GM23338 (cell line): ENCODE results near the gene ABI2. TPM values are rescaled to one million over a fixed set of nuclear protein-coding genes. Genes with fewer than 3 reads are reported as not detected.

Experiments used
- ATAC-seq: fragments of 200-7000 bp; cut with Tn5 transposase; 3 replicates; pipeline ENCODE4 v1.9.1; 2020
- DNase-seq: peaks from one replicate; pipeline ENCODE4 v3.0.0-alpha.2; 2015; ENCODE audit warnings: low spot score
- H2AFZ ChIP-seq: fragments of 200-600 bp; sonication (generic); 2 replicates; pipeline ENCODE4 v1.8.0; 2016; ENCODE audit warnings: antibody characterized with exemption, mild to moderate bottlenecking, moderate library complexity
- H3F3A ChIP-seq: fragments of 200-600 bp; sonication (generic); replicated peaks from 2 replicates; pipeline ENCODE4 v1.8.0; 2017; ENCODE audit warnings: antibody characterized with exemption, mixed run types, low read depth
- H3K27ac ChIP-seq: fragments of 200-600 bp; sonication (generic); 2 replicates; pipeline ENCODE4 v1.6.1; 2016; ENCODE audit warnings: low read depth
- H3K27me3 ChIP-seq: fragments of 200-600 bp; sonication (generic); 2 replicates; pipeline ENCODE4 v1.8.0; 2016; ENCODE audit warnings: mild to moderate bottlenecking, mixed run types, moderate library complexity; ENCODE audit not compliant: insufficient read depth
- H3K36me3 ChIP-seq: fragments of 200-600 bp; sonication (generic); 2 replicates; pipeline ENCODE4 v1.8.0; 2016; ENCODE audit warnings: mild to moderate bottlenecking; ENCODE audit not compliant: insufficient read depth
- H3K4me1 ChIP-seq: fragments of 200-600 bp; sonication (generic); 2 replicates; pipeline ENCODE4 v1.8.0; 2016; ENCODE audit warnings: mild to moderate bottlenecking, moderate library complexity; ENCODE audit not compliant: insufficient read depth
- H3K4me2 ChIP-seq: fragments of 200-600 bp; sonication (generic); 2 replicates; pipeline ENCODE4 v1.7.1; 2017; ENCODE audit warnings: mixed run types
- H3K4me3 ChIP-seq: fragments of 200-600 bp; sonication (generic); 2 replicates; pipeline ENCODE4 v1.6.1; 2016; ENCODE audit warnings: mixed run types
- H3K79me2 ChIP-seq: fragments of 200-600 bp; sonication (generic); replicated peaks from 2 replicates; pipeline ENCODE4 v1.8.0; 2017; ENCODE audit warnings: mild to moderate bottlenecking; ENCODE audit not compliant: insufficient read depth
- H3K9me2 ChIP-seq: fragments of 200-600 bp; sonication (generic); 2 replicates; pipeline ENCODE4 v1.8.0; 2017; ENCODE audit not compliant: insufficient read depth
- H4K20me1 ChIP-seq: fragments of 200-600 bp; sonication (generic); replicated peaks from 2 replicates; pipeline ENCODE4 v1.8.0; 2017; ENCODE audit warnings: mild to moderate bottlenecking; ENCODE audit not compliant: insufficient read depth
- H3K27ac Mint-ChIP-seq: 2 replicates; pipeline ENCODE4 v1.8.0; 2020; ENCODE audit warnings: inconsistent platforms, mild to moderate bottlenecking, moderate library complexity, mixed read lengths
- H3K27me3 Mint-ChIP-seq: 3 replicates; pipeline ENCODE4 v1.8.0; 2022; ENCODE audit warnings: low read depth, mild to moderate bottlenecking, moderate library complexity, mixed read lengths, inconsistent platforms; ENCODE audit not compliant: insufficient read depth, poor library complexity
- H3K36me3 Mint-ChIP-seq: 3 replicates; pipeline ENCODE4 v1.8.0; 2021; ENCODE audit warnings: low read depth, mild to moderate bottlenecking, inconsistent platforms, moderate library complexity, mixed read lengths
- H3K4me1 Mint-ChIP-seq: 3 replicates; pipeline ENCODE4 v1.8.0; 2020; ENCODE audit warnings: mild to moderate bottlenecking, inconsistent platforms, mixed read lengths
- H3K4me3 Mint-ChIP-seq: 3 replicates; pipeline ENCODE4 v1.8.0; 2021; ENCODE audit warnings: moderate library complexity, mild to moderate bottlenecking, inconsistent platforms, mixed read lengths
- H3K9me3 Mint-ChIP-seq: 3 replicates; pipeline ENCODE4 v1.8.0; 2020; ENCODE audit warnings: moderate library complexity, mild to moderate bottlenecking, inconsistent platforms, mixed read lengths
- CREB1 ChIP-seq: fragments of 250-450 bp; sonication (Bioruptor Pico); IDR thresholded peaks from 2 replicates; pipeline ENCODE4 v1.5.0; 2020; ENCODE audit warnings: low read depth, mild to moderate bottlenecking, moderate library complexity
- CTCF ChIP-seq, 2 experiments: fragments of 200-600 bp in 1 of 2; sonication (generic) in 1 of 2; conservative IDR thresholded peaks; 2 replicates each; pipeline versions ENCODE4 v1.5.1 to v1.6.1; 2016 to 2017; ENCODE audit warnings: antibody characterized with exemption in 2 of 2, low read depth in 2 of 2, mild to moderate bottlenecking in 2 of 2, moderate library complexity in 1 of 2
- EZH2 ChIP-seq: fragments of 200-600 bp; sonication (generic); IDR thresholded peaks from one replicate; pipeline ENCODE4 v1.8.0; 2017; ENCODE audit warnings: antibody characterized with exemption, mild to moderate bottlenecking, low read depth; ENCODE audit not compliant: unreplicated experiment
- EZH2phosphoT487 ChIP-seq: fragments of 200-600 bp; sonication (generic); IDR thresholded peaks from one replicate; pipeline ENCODE4 v1.8.1; 2018; ENCODE audit warnings: antibody characterized with exemption; ENCODE audit not compliant: unreplicated experiment
- JUNB ChIP-seq: IDR thresholded peaks from one replicate; pipeline ENCODE4 v1.6.1; 2016; ENCODE audit warnings: antibody characterized with exemption; ENCODE audit not compliant: unreplicated experiment
- NANOG ChIP-seq: IDR thresholded peaks from 2 replicates; pipeline ENCODE4 v1.6.1; 2016; ENCODE audit warnings: antibody characterized with exemption, borderline replicate concordance
- POLR2AphosphoS5 ChIP-seq: IDR thresholded peaks from 2 replicates; pipeline ENCODE4 v1.6.1; 2016; ENCODE audit warnings: antibody characterized with exemption, low read depth
- STAT1 ChIP-seq: IDR thresholded peaks from one replicate; pipeline ENCODE4 v1.6.1; 2016; ENCODE audit warnings: antibody characterized with exemption; ENCODE audit not compliant: unreplicated experiment
- ZNF114 ChIP-seq: fragments of 250-450 bp; sonication (Bioruptor Pico); IDR thresholded peaks from 2 replicates; pipeline ENCODE4 v1.5.0; 2020; ENCODE audit warnings: mild to moderate bottlenecking, moderate library complexity
- ZNF331 ChIP-seq: fragments of 250-450 bp; sonication (Bioruptor Pico); IDR thresholded peaks from 2 replicates; pipeline ENCODE4 v1.5.0; 2020; ENCODE audit warnings: low read depth, mild to moderate bottlenecking, moderate library complexity
- polyA plus RNA-seq: library from polyadenylated mRNA; unstranded; fragments of >200 nt; fragmentation: Nextera tagmentation; extraction: Ambion mirVana; gene quantifications from 2 replicates; pipeline ENCODE4 v1.2.1, GENCODE V29; 2016
- total RNA-seq: library from RNA; depleted of rRNA; stranded (reverse); fragments of >200 nt; shearing (Covaris generic); gene quantifications from 2 replicates; pipeline ENCODE4 v1.2.3, GENCODE V29; 2014
- TF ChIP-seq, protein P1 (sequence below): IDR thresholded peaks from 2 replicates; pipeline ENCODE4 v1.6.1; 2016; ENCODE audit warnings: antibody characterized with exemption
- TF ChIP-seq, protein P2 (sequence below): IDR thresholded peaks from one replicate; pipeline ENCODE4 v1.6.1; 2018; ENCODE audit warnings: antibody characterized with exemption; ENCODE audit not compliant: unreplicated experiment

ABI2 gene
- total and polyA plus RNA-seq, 2 experiments from 2014 or later, result 46.5 to 114 TPM

DNA sequence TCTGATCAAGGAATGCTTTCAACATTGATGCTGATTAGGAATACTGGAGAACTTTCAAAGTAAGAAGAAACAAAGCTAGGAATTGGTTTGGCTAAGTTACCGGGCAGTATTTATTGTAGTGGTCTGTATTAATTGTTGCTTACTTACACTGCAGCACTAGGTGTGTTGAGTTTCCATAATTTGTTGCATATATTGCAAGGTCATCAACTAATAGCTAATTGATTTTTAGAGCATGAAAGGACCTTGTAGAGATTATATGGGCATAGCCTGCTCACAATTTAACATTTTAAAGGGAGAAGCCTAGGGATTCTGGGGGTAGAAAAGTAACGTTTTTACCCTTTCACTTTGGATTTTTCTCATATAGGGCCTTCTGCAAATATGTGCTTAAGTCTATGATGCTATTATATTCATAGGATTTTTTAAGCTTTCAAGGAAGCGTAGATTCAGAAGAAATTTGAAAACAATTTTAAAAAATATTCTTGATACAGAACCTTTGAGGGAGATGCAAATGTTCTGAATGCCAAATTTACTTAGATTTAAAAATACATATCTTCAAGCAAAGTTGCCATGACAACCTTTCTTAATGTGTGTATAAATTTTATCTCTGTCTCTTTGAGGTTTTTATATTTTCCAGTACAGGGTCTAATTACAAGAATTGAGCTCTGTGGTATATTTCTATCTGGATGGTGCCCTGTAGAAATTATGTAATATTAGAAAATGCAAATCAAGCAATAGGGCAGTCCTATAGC lies 17.3 kb upstream of the ABI2 start (continued):
- TF ChIP-seq EZH2phosphoT487, result no peak
- TF ChIP-seq, protein P1, sequence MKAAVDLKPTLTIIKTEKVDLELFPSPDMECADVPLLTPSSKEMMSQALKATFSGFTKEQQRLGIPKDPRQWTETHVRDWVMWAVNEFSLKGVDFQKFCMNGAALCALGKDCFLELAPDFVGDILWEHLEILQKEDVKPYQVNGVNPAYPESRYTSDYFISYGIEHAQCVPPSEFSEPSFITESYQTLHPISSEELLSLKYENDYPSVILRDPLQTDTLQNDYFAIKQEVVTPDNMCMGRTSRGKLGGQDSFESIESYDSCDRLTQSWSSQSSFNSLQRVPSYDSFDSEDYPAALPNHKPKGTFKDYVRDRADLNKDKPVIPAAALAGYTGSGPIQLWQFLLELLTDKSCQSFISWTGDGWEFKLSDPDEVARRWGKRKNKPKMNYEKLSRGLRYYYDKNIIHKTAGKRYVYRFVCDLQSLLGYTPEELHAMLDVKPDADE, result no peak
- TF ChIP-seq JUNB, result no peak
- TF ChIP-seq, protein P2, sequence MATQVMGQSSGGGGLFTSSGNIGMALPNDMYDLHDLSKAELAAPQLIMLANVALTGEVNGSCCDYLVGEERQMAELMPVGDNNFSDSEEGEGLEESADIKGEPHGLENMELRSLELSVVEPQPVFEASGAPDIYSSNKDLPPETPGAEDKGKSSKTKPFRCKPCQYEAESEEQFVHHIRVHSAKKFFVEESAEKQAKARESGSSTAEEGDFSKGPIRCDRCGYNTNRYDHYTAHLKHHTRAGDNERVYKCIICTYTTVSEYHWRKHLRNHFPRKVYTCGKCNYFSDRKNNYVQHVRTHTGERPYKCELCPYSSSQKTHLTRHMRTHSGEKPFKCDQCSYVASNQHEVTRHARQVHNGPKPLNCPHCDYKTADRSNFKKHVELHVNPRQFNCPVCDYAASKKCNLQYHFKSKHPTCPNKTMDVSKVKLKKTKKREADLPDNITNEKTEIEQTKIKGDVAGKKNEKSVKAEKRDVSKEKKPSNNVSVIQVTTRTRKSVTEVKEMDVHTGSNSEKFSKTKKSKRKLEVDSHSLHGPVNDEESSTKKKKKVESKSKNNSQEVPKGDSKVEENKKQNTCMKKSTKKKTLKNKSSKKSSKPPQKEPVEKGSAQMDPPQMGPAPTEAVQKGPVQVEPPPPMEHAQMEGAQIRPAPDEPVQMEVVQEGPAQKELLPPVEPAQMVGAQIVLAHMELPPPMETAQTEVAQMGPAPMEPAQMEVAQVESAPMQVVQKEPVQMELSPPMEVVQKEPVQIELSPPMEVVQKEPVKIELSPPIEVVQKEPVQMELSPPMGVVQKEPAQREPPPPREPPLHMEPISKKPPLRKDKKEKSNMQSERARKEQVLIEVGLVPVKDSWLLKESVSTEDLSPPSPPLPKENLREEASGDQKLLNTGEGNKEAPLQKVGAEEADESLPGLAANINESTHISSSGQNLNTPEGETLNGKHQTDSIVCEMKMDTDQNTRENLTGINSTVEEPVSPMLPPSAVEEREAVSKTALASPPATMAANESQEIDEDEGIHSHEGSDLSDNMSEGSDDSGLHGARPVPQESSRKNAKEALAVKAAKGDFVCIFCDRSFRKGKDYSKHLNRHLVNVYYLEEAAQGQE, result no peak
- TF ChIP-seq NANOG, result no peak

DNA sequence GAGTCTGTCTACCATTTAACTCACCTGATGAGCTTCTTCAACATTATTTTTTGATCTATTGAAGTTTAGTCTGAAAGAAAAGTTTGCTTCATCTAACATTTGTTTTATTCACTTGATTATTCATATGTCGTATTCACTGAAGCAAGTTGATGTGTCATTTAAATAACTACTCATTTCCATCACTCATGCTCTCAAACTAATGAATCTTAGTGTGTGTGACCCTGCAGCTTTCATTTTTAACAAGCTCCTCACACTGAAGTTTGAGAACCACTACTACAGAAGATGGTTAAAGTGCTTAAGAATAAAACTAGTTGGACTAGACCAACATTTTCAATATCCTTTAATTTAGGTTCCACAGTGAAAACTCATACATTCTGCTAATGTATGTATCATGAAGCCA lies 1.8 kb upstream of the ABI2 start:
- Histone ChIP-seq H4K20me1 (peaks cover 8% of the 10 kb centered on the region; the same call in 1 of the 2 replicates), H3K27me3 (no peaks in the 10 kb centered on the region), H3K79me2 (peaks cover 30% of the 10 kb centered on the region), H3K4me1 (peaks cover 15% of the 10 kb centered on the region), H3K4me2 (no peak overlapping the region), H3K27ac (0 out of 2 replicates have a peak overlapping the region, but pooled peaks have one; percentile 97), H3F3A (no peaks in the 10 kb centered on the region), H2AFZ (peak overlapping the region; percentile 70; the same call in 1 of the 2 replicates), H3K36me3 (no peaks in the 10 kb centered on the region), H3K4me3 (no peak overlapping the region), H3K9me2 (no peaks in the 10 kb centered on the region)
- H3K4me1 Mint-ChIP-seq, result peaks cover 27% of the 10 kb centered on the region
- no peak overlapping the region for H3K27ac Mint-ChIP-seq
- no peak for DNase-seq
- peaks cover 5% of the 10 kb centered on the region for H3K27me3 Mint-ChIP-seq
- H3K36me3 Mint-ChIP-seq, result no peaks in the 10 kb centered on the region; the same call in 2 of the 3 replicates
- no peaks in the 10 kb centered on the region; the same call in 2 of the 3 replicates for H3K9me3 Mint-ChIP-seq
- no peak for ATAC-seq
- no peak overlapping the region for H3K4me3 Mint-ChIP-seq
- no peak for TF ChIP-seq CREB1 (CRISPR knock-in tag)
- no peak for TF ChIP-seq JUNB
- no peak for TF ChIP-seq CTCF (conservative IDR thresholded peaks at IDR 0.05; ENCODE audit: low read depth in 2 of 2)
- no peak for TF ChIP-seq EZH2phosphoT487
- TF ChIP-seq, protein P1, result no peak
- no peak for TF ChIP-seq EZH2
- TF ChIP-seq ZNF331, result no peak
- no peak for TF ChIP-seq STAT1
- TF ChIP-seq POLR2AphosphoS5, result no peak
- TF ChIP-seq ZNF114, result no peak
